Measurements from ENCODE around the gene RYK.

Gene RYK

DNA sequence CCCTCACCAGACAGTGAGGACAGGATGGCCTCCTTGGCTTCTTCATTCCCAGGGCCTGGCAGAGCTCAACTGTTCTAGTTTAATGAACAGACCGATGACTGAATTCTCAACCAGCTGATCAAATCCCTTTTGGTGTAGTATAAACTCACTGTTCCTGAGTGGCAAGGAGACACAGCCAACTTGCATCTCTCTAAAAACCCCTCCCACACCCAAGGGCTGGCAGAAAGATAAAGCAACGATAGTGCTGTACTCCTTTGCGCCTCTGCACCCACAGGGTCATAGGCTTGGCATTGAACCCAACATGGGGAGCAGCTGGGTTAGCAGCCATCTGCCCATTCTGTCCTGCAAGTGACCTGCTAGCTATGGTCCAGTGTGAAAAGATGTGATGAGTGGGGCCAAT lies 103.2 kb downstream of the RYK start:
- Histone ChIP-seq H3K9ac (ENCODE audit: low read depth, low read length) (no peak overlapping the region), H4K20me1 (ENCODE audit: insufficient read depth, low read length) (no peaks in the 10 kb centered on the region), H2AFZ (ENCODE audit: low read depth, low read length) (no peak overlapping the region), H3K36me3 (ENCODE audit: insufficient read depth, low read length) (0 out of 2 replicates have a peak, but pooled peaks cover 3% of the 10 kb centered on the region), H3K4me1 (ENCODE audit: insufficient read depth, low read length) (no peaks in the 10 kb centered on the region), H3K4me3 (ENCODE audit: low read depth in 1 of 2, low read length in 2 of 2) (no peak overlapping the region), H3K79me2 (ENCODE audit: insufficient read depth, low read length) (no peaks in the 10 kb centered on the region), H3K27ac (ENCODE audit: low read length) (no peak overlapping the region), H3K27me3 (ENCODE audit: insufficient read depth, low read length, poor library complexity) (no peaks in the 10 kb centered on the region), H3K9me3 (ENCODE audit: insufficient read depth, low read length, severe bottlenecking) (no peaks in the 10 kb centered on the region), H3K4me2 (ENCODE audit: insufficient read depth, low read length) (no peak overlapping the region)
- no peak for TF ChIP-seq EZH2 (IDR thresholded peaks at IDR 0.05; ENCODE audit: borderline replicate concordance, low read depth, low read length, severe bottlenecking)
- TF ChIP-seq, protein P1, sequence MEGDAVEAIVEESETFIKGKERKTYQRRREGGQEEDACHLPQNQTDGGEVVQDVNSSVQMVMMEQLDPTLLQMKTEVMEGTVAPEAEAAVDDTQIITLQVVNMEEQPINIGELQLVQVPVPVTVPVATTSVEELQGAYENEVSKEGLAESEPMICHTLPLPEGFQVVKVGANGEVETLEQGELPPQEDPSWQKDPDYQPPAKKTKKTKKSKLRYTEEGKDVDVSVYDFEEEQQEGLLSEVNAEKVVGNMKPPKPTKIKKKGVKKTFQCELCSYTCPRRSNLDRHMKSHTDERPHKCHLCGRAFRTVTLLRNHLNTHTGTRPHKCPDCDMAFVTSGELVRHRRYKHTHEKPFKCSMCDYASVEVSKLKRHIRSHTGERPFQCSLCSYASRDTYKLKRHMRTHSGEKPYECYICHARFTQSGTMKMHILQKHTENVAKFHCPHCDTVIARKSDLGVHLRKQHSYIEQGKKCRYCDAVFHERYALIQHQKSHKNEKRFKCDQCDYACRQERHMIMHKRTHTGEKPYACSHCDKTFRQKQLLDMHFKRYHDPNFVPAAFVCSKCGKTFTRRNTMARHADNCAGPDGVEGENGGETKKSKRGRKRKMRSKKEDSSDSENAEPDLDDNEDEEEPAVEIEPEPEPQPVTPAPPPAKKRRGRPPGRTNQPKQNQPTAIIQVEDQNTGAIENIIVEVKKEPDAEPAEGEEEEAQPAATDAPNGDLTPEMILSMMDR (IDR thresholded peaks at IDR 0.05; ENCODE audit: borderline replicate concordance, extremely low read depth, low read length, poor library complexity, severe bottlenecking), result no peak
- no peak for DNase-seq
- ATAC-seq (ENCODE audit: insufficient read depth, low read depth), result no peak

DNA sequence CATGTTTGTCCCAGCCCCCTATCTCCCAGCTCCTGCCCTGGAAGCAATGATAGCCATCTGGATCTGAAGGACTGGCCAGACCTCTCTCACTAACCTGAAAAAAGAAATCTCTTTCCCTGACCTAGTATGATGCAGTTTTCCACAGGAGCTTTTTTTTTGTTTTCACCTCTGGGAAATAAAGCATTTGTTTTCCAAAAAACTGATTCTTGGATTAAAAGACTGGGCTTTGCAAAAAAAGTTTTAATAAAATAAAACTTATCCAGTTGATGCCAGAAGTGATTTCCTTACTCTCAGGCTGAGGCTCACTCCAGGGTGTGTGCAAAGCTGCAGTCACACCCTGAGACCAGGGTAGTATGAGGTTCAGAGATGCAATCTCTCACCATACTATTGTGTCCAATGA lies 104.0 kb downstream of the RYK start:
- ATAC-seq (ENCODE audit: insufficient read depth, low read depth), result no peak
- no peaks in the 10 kb centered on the region for H3K27me3 ChIP-seq (ENCODE audit: insufficient read depth, low read length, poor library complexity)
- no peak overlapping the region for H3K4me2 ChIP-seq (ENCODE audit: insufficient read depth, low read length)

DNA sequence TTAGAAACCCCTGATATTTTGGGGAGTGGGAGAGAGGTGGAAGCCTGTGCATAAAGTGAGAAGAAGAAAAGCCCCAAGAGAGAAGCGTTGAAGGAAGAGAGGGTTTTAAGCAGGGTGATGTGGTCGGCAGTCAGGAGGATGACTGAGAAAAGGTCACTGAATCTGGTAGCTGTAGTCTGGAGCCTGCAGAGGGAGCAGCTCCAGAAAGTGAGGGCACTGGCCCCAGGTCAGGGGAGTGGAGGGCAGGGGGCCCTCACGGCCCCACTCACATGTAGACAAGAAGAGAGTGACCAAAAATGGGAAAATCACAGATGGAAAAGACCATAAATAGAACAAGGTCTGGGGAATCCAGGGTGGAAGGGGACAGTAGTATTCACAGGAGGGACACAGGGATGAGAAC lies 105.5 kb downstream of the RYK start:
- Histone ChIP-seq H2AFZ (ENCODE audit: low read depth, low read length) (no peak overlapping the region), H3K4me1 (ENCODE audit: insufficient read depth, low read length) (no peaks in the 10 kb centered on the region), H4K20me1 (ENCODE audit: insufficient read depth, low read length) (no peaks in the 10 kb centered on the region), H3K4me2 (ENCODE audit: insufficient read depth, low read length) (no peak overlapping the region), H3K27me3 (ENCODE audit: insufficient read depth, low read length, poor library complexity) (no peaks in the 10 kb centered on the region), H3K9me3 (ENCODE audit: insufficient read depth, low read length, severe bottlenecking) (no peaks in the 10 kb centered on the region), H3K79me2 (ENCODE audit: insufficient read depth, low read length) (no peaks in the 10 kb centered on the region), H3K4me3 (ENCODE audit: low read depth in 1 of 2, low read length in 2 of 2) (no peak overlapping the region), H3K36me3 (ENCODE audit: insufficient read depth, low read length) (no peaks in the 10 kb centered on the region), H3K27ac (ENCODE audit: low read length) (no peak overlapping the region), H3K9ac (ENCODE audit: low read depth, low read length) (no peak overlapping the region)
- TF ChIP-seq, protein P1 (IDR thresholded peaks at IDR 0.05; ENCODE audit: borderline replicate concordance, extremely low read depth, low read length, poor library complexity, severe bottlenecking), result no peak
- no peak for TF ChIP-seq EZH2 (IDR thresholded peaks at IDR 0.05; ENCODE audit: borderline replicate concordance, low read depth, low read length, severe bottlenecking)
- ATAC-seq (ENCODE audit: insufficient read depth, low read depth) (no peak), DNase-seq (no peak)

More for the DNA sequence above, 104.0 kb downstream of the RYK start:
- Histone ChIP-seq H3K4me1 (ENCODE audit: insufficient read depth, low read length) (no peaks in the 10 kb centered on the region), H3K79me2 (ENCODE audit: insufficient read depth, low read length) (no peaks in the 10 kb centered on the region), H3K9me3 (ENCODE audit: insufficient read depth, low read length, severe bottlenecking) (no peaks in the 10 kb centered on the region), H2AFZ (ENCODE audit: low read depth, low read length) (no peak overlapping the region), H3K9ac (ENCODE audit: low read depth, low read length) (no peak overlapping the region), H3K4me3 (ENCODE audit: low read depth in 1 of 2, low read length in 2 of 2) (no peak overlapping the region), H3K36me3 (ENCODE audit: insufficient read depth, low read length) (no peaks in the 10 kb centered on the region), H3K27ac (ENCODE audit: low read length) (no peak overlapping the region), H4K20me1 (ENCODE audit: insufficient read depth, low read length) (no peaks in the 10 kb centered on the region)
- no peak for DNase-seq
- no peak for TF ChIP-seq EZH2 (IDR thresholded peaks at IDR 0.05; ENCODE audit: borderline replicate concordance, low read depth, low read length, severe bottlenecking)
- TF ChIP-seq, protein P1 (IDR thresholded peaks at IDR 0.05; ENCODE audit: borderline replicate concordance, extremely low read depth, low read length, poor library complexity, severe bottlenecking), result no peak

DNA sequence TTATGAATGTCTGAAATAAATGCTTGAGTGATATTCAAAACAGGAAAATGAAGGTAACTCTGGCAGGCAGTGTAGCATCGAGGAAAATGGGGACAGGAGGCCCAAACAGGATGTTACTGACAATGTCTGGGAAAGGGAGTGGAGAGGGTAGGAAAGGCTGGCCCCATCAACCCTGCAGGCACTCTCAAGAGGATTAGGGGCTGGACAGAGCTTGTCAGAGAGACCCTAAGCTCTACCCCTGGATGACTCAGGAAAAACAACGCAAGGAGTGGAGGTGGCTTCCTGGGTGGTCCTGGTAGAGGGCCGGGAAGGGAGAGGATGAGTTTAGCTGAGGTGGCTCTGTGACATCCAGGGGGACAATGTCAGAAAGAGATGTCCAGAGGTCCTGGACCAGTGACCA lies 106.0 kb downstream of the RYK start:
- Histone ChIP-seq H3K4me3 (ENCODE audit: low read depth in 1 of 2, low read length in 2 of 2) (no peak overlapping the region), H3K9ac (ENCODE audit: low read depth, low read length) (no peak overlapping the region), H2AFZ (ENCODE audit: low read depth, low read length) (no peak overlapping the region), H4K20me1 (ENCODE audit: insufficient read depth, low read length) (no peaks in the 10 kb centered on the region), H3K36me3 (ENCODE audit: insufficient read depth, low read length) (no peaks in the 10 kb centered on the region), H3K79me2 (ENCODE audit: insufficient read depth, low read length) (no peaks in the 10 kb centered on the region), H3K27me3 (ENCODE audit: insufficient read depth, low read length, poor library complexity) (no peaks in the 10 kb centered on the region), H3K4me2 (ENCODE audit: insufficient read depth, low read length) (no peak overlapping the region), H3K4me1 (ENCODE audit: insufficient read depth, low read length) (no peaks in the 10 kb centered on the region), H3K27ac (ENCODE audit: low read length) (no peak overlapping the region), H3K9me3 (ENCODE audit: insufficient read depth, low read length, severe bottlenecking) (no peaks in the 10 kb centered on the region)
- TF ChIP-seq, protein P1 (IDR thresholded peaks at IDR 0.05; ENCODE audit: borderline replicate concordance, extremely low read depth, low read length, poor library complexity, severe bottlenecking), result no peak
- no peak for TF ChIP-seq EZH2 (IDR thresholded peaks at IDR 0.05; ENCODE audit: borderline replicate concordance, low read depth, low read length, severe bottlenecking)
- ATAC-seq (ENCODE audit: insufficient read depth, low read depth), result no peak
- DNase-seq, result no peak
